GM12878 (cell line): ENCODE measurements around the gene TNFRSF11A. TPM values are rescaled to one million over a fixed set of nuclear protein-coding genes. Genes with fewer than 3 reads are reported as not detected.

Experiments
- ATAC-seq: fragments of 200-7000 bp; cut with Tn5 transposase; 3 replicates; pipeline ENCODE4 v1.9.1; 2020; ENCODE audit warnings: mild to moderate bottlenecking, moderate library complexity
- BruUV-seq: library from RNA; stranded (reverse); fragments of 400-500 nt; replicated peaks from 2 replicates; lab custom pipeline; 2021; lab: Mats Ljungman, UMichigan
- CTCF ChIA-PET: fragments of 300-600 bp; sonication (Branson Sonifier 250); formaldehyde crosslinking; extraction: SDS; loops from one replicate; lab custom pipeline; 2021; ENCODE audit warnings: inconsistent platforms; lab: Yijun Ruan, JAX
- POLR2A ChIA-PET: fragments of 350-600 bp; formaldehyde crosslinking; extraction: SDS; loops from one replicate; lab custom pipeline; 2021; ENCODE audit warnings: inconsistent platforms; lab: Charles Lee
- RAD21 ChIA-PET: fragments of 300-600 bp; sonication (Branson Sonifier 250); formaldehyde crosslinking; loops from one replicate; lab custom pipeline; 2023; ENCODE audit warnings: antibody characterized with exemption; ENCODE audit not compliant: unreplicated experiment; lab: Charles Lee
- SMC1A ChIA-PET: fragments of 300-600 bp; sonication (Branson Sonifier 250); formaldehyde crosslinking; loops from one replicate; lab custom pipeline; 2023; ENCODE audit not compliant: unreplicated experiment, uncharacterized antibody; lab: Charles Lee
- DNase-seq: peaks from one replicate; pipeline ENCODE4 v3.0.0-alpha.2; 2011; ENCODE audit warnings: low read depth, low spot score
- FAIRE-seq: peaks from 3 replicates; lab custom pipeline; 2011; peaks lifted over from hg19 to GRCh38; lab: Jason Lieb, UNC
- H2AFZ ChIP-seq: 2 replicates; pipeline ENCODE4 v1.6.0; 2011; ENCODE audit warnings: low read depth, low read length, control low read depth; ENCODE audit not compliant: control insufficient read depth
- H3K27ac ChIP-seq: 2 replicates; pipeline ENCODE4 v1.5.1; 2011; ENCODE audit warnings: control low read depth; ENCODE audit not compliant: control insufficient read depth, insufficient read depth
- H3K27me3 ChIP-seq, 2 experiments: replicated peaks in 1 of 2; 2 replicates each; pipeline versions ENCODE4 v1.6.0 to v1.6.1; 2011; ENCODE audit warnings: low read length in 1 of 2; ENCODE audit not compliant: control insufficient read depth in 2 of 2, insufficient read depth in 2 of 2
- H3K36me3 ChIP-seq, 2 experiments: 2 replicates each; pipeline ENCODE4 v1.5.1; 2011; ENCODE audit warnings: low read length in 1 of 2; ENCODE audit not compliant: control insufficient read depth in 2 of 2, insufficient read depth in 2 of 2
- H3K4me1 ChIP-seq: 2 replicates; pipeline ENCODE4 v1.6.1; 2011; ENCODE audit warnings: mild to moderate bottlenecking, low read length, moderate library complexity, mixed read lengths; ENCODE audit not compliant: control insufficient read depth, insufficient read depth
- H3K4me2 ChIP-seq: 2 replicates; pipeline ENCODE4 v1.6.0; 2011; ENCODE audit warnings: control low read depth; ENCODE audit not compliant: control insufficient read depth, insufficient read depth
- H3K4me3 ChIP-seq: fragments of 200-600 bp; sonication (generic); 2 replicates; pipeline ENCODE4 v1.5.1; 2016
- H3K79me2 ChIP-seq: 2 replicates; pipeline ENCODE4 v1.6.0; 2011; ENCODE audit warnings: low read length; ENCODE audit not compliant: control insufficient read depth, insufficient read depth
- H3K9ac ChIP-seq: 2 replicates; pipeline ENCODE4 v1.8.0; 2011; ENCODE audit warnings: low read length, control low read depth, mixed read lengths; ENCODE audit not compliant: control insufficient read depth, insufficient read depth
- H3K9me3 ChIP-seq: replicated peaks from 3 replicates; pipeline ENCODE4 v1.5.1; 2011; ENCODE audit warnings: mild to moderate bottlenecking, low read length; ENCODE audit not compliant: control insufficient read depth, insufficient read depth
- H4K20me1 ChIP-seq: 2 replicates; pipeline ENCODE4 v1.6.0; 2011; ENCODE audit not compliant: control insufficient read depth, insufficient read depth
- BCL11A ChIP-seq: IDR thresholded peaks from 2 replicates; pipeline ENCODE4 v1.6.1; 2011; ENCODE audit warnings: low read depth, low read length
- CHD2 ChIP-seq: IDR thresholded peaks from 2 replicates; pipeline ENCODE4 v1.6.1; 2011; ENCODE audit warnings: low read depth, low read length, improper control_type of control experiment, borderline replicate concordance
- EGR1 ChIP-seq, 2 experiments: IDR thresholded peaks; 1 replicate in 1 of 2; 2 replicates in 1 of 2; pipeline ENCODE4 v1.6.1; 2011 to 2012; ENCODE audit warnings: low read depth in 2 of 2, low read length in 2 of 2, borderline replicate concordance in 1 of 2, mild to moderate bottlenecking in 1 of 2, moderate library complexity in 1 of 2
- IKZF2 ChIP-seq, 2 experiments: fragments of 450-650 bp; IDR thresholded peaks; 2 replicates each; pipeline ENCODE4 v1.6.1; 2017; ENCODE audit warnings: mild to moderate bottlenecking in 2 of 2, moderate library complexity in 2 of 2
- KDM1A ChIP-seq: fragments of 200-600 bp; sonication (generic); IDR thresholded peaks from 2 replicates; pipeline ENCODE4 v1.6.1; 2016; ENCODE audit warnings: borderline replicate concordance
- MXI1 ChIP-seq: fragments of 150-350 bp; IDR thresholded peaks from 2 replicates; pipeline ENCODE4 v1.6.1; 2011; ENCODE audit warnings: low read depth, mild to moderate bottlenecking, inconsistent platforms, low read length, improper control_type of control experiment
- NRF1 ChIP-seq: conservative IDR thresholded peaks from 2 replicates; pipeline ENCODE4 v1.6.1; 2011; ENCODE audit warnings: mild to moderate bottlenecking, low read depth, low read length, improper control_type of control experiment
- RELA ChIP-seq: fragments of 450-650 bp; IDR thresholded peaks from 2 replicates; pipeline ENCODE4 v1.8.0; 2014; ENCODE audit warnings: borderline replicate concordance; ENCODE audit not compliant: partially characterized antibody
- RUNX3 ChIP-seq: IDR thresholded peaks from 2 replicates; pipeline ENCODE4 v1.6.1; 2012; ENCODE audit warnings: low read length, inconsistent platforms
- STAT1 ChIP-seq: fragments of 450-650 bp; conservative IDR thresholded peaks from 2 replicates; pipeline ENCODE4 v1.6.1; 2014; ENCODE audit warnings: antibody characterized with exemption, mild to moderate bottlenecking
- ZNF207 ChIP-seq: fragments of 450-650 bp; IDR thresholded peaks from 2 replicates; pipeline ENCODE4 v1.6.1; 2014; ENCODE audit warnings: antibody characterized with exemption, mild to moderate bottlenecking, borderline replicate concordance
- ZNF24 ChIP-seq: fragments of 450-650 bp; IDR thresholded peaks from 2 replicates; pipeline ENCODE4 v1.6.1; 2017; ENCODE audit warnings: antibody characterized with exemption, mild to moderate bottlenecking
- WGBS: methylation state at CpG from one replicate; pipeline ENCODE4 v1.1.6; 2016; ENCODE audit warnings: low lambda C conversion rate; ENCODE audit not compliant: insufficient replicate concordance, insufficient coverage; ENCODE audit errors: missing lambda C conversion rate; 5-methylcytosine and 5-hydroxymethylcytosine counted together
- in situ Hi-C: fragments of 300-500 bp; cut with MboI; formaldehyde crosslinking; loops from 9 replicates; pipeline ENCODE4 v1.14.3; 2018; ENCODE audit warnings: mixed read lengths
- intact Hi-C: fragments of 100-400 bp; cut with micrococcal nuclease; formaldehyde crosslinking; loops from one replicate; pipeline ENCODE4 v1.14.2; 2022; ENCODE audit not compliant: unreplicated experiment
- polyA plus RNA-seq, 11 experiments: library from polyadenylated mRNA; depleted of rRNA in 4 of 11; unstranded in 6 of 11; stranded (reverse) in 5 of 11; fragments of >200 nt; fragmentation: Nextera tagmentation in 4 of 11; fragmentation: Illumina TruSeq in 1 of 11; extraction: Ambion mirVana in 4 of 11; extraction: Trizol in 1 of 11; gene quantifications; 1 replicate in 1 of 11; 2 replicates in 10 of 11; pipeline versions ENCODE4 v1.2.1 to v1.2.3, GENCODE V29; 2011 to 2016; ENCODE audit warnings: inconsistent platforms in 2 of 11, missing spikeins in 2 of 11, low read depth in 1 of 11
- total RNA-seq, 4 experiments: library from RNA; depleted of rRNA in 3 of 4; stranded (reverse); fragments of >200 nt in 3 of 4; fragmentation: Illumina TruSeq in 1 of 4; extraction: Trizol in 1 of 4; gene quantifications; 2 replicates each; pipeline versions ENCODE4 v1.2.1 to v1.2.3, GENCODE V29; 2013 to 2021

TNFRSF11A gene
- total and polyA plus RNA-seq, 10 of the 15 experiments (the other 5 are each of a cell fraction or from before 2014, with no cell fraction given): 0.07 to 4.0 (median 0.23) TPM

DNA sequence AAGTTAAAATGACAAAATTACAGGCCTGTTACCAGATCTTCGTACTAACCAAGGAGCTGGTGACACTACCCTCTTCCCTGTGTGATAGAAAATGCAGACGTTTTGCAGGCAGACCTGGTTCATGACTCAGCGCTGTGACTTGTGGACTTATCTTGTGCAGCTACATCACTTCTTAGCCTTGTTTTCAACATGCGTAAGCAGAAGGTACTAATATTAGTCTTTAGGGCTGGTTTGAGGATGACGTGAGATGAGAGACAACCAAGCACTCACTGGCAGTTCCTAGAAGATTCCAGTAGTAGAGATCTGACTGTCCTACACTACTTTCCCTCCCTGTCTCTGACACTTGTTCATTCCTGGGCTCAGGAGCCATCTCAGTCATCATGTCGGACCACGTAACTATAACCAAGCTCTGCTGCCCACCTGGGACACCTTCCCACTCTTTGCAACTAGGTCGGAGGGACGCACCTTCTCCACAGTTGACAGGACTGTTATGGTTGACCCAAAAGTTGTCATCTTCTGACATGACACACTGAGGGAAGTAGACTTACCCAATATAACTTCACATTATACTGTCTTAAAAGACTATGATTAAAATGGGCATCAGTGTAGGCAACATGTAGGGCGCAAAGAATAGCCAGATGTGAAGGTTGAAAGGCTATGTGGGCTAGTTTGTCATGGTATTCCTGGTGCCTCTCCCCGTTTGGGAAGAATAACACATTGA, 64.8 kb downstream of the TNFRSF11A start:
- FAIRE-seq (no peak), DNase-seq (no peak), ATAC-seq (no peak)
- RAD21 ChIA-PET: no interaction called here
- no peak overlapping the region for H3K27ac ChIP-seq
- no peaks in the 10 kb centered on the region; a peak in 1 of 4 replicates for H3K36me3 ChIP-seq
- no peak for TF ChIP-seq MXI1
- no peak for TF ChIP-seq RUNX3
- no peak for TF ChIP-seq EGR1 (IDR thresholded peaks at IDR 0.05; ENCODE audit: borderline replicate concordance in 1 of 2, low read depth in 2 of 2, low read length in 2 of 2)
- TF ChIP-seq IKZF2 (IDR thresholded peaks at IDR 0.05): no peak
- 38% methylated on average over 11 of the region's 11 CpGs for WGBS
- SMC1A ChIA-PET: no interaction called here
- H3K4me3 ChIP-seq: no peak overlapping the region
- no peaks in the 10 kb centered on the region for H3K79me2 ChIP-seq
- POLR2A ChIA-PET: no interaction called here
- H3K4me1 ChIP-seq: no peaks in the 10 kb centered on the region
- CTCF ChIA-PET: no interaction called here
- H2AFZ ChIP-seq: no peak overlapping the region
- in situ Hi-C loops: no loop called here
- no peak overlapping the region for H3K9ac ChIP-seq
- H4K20me1 ChIP-seq: no peaks in the 10 kb centered on the region
- no peak overlapping the region for H3K4me2 ChIP-seq
- no TSS peak for BruUV-seq
- H3K9me3 ChIP-seq: no peaks in the 10 kb centered on the region
- 0 out of 4 replicates have a peak, but pooled peaks cover 0 to 3% of the 10 kb centered on the region in 2 experiments for H3K27me3 ChIP-seq
- intact Hi-C loops: no loop called here

DNA sequence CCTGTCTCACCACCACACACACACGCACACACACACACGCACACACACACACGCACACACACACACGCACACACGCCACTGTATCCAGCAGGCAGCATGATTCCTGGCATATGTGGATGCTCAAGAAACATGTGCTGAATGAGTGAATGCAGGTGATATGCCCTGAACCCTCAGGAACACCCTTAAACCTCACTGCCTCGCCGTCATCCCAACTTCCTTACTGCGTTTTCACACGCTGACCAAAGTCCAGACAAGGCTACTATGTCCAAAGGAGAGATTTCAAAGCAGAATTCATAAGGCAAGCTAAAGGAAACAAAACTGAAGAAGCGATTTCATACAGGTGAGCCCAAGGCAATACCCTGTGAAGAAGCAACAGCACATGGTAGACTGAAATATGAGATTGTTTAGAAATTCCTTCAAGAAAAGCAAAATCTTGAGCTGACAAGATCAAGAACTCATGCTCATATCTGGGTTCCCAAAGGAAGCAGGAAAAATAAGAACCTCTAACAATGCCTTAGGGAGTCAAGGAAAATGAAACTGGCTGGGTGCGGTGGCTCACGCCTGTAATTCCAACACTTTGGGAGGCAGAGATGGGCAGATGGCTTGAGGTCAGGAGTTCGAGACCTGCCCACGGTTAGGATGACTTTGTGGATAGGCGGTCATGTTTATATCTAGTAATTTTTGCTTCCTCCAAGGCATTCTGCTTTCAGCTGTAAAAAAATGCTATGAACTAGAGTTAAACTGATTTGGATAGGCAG, 69.1 kb downstream of the TNFRSF11A start:
- H3K9ac ChIP-seq: no peak overlapping the region
- RAD21 ChIA-PET: no interaction called here
- ATAC-seq: no peak
- POLR2A ChIA-PET: interaction anchor here (0.6 kb wide), 1 partner anchor 12 kb away, joined by 9 read pairs; no protein-coding TSS in a partner anchor
- in situ Hi-C loops (no loop called here), intact Hi-C loops (no loop called here)
- H2AFZ ChIP-seq: no peak overlapping the region
- no peaks in the 10 kb centered on the region for H4K20me1 ChIP-seq
- no peak for DNase-seq
- H3K36me3 ChIP-seq: no peaks in the 10 kb centered on the region
- BruUV-seq: no TSS peak
- no peak overlapping the region for H3K4me2 ChIP-seq
- H3K4me1 ChIP-seq: no peaks in the 10 kb centered on the region
- SMC1A ChIA-PET: no interaction called here
- H3K27me3 ChIP-seq: 0 out of 4 replicates have a peak, but pooled peaks cover 0 to 3% of the 10 kb centered on the region in 2 experiments
- no peak for FAIRE-seq
- H3K79me2 ChIP-seq: no peaks in the 10 kb centered on the region
- no peaks in the 10 kb centered on the region for H3K9me3 ChIP-seq
- 67% methylated on average over 15 of the region's 15 CpGs for WGBS
- H3K27ac ChIP-seq: no peak overlapping the region
- no peak overlapping the region for H3K4me3 ChIP-seq
- CTCF ChIA-PET: interaction anchor here (1.1 to 2.0 kb wide), 3 partner anchors 24 to 31 kb away, joined by 3 to 5 read pairs (median 4); no protein-coding TSS in a partner anchor
- TF ChIP-seq BCL11A: no peak
- no peak for TF ChIP-seq STAT1
- TF ChIP-seq RELA: no peak
- TF ChIP-seq ZNF207: no peak
- TF ChIP-seq KDM1A: no peak
- no peak for TF ChIP-seq ZNF24
- TF ChIP-seq CHD2: no peak
- no peak for TF ChIP-seq EGR1 (IDR thresholded peaks at IDR 0.05; ENCODE audit: borderline replicate concordance in 1 of 2, low read depth in 2 of 2, low read length in 2 of 2)
- TF ChIP-seq NRF1: no peak
